Ramos (cell line): Measurements from ENCODE around the gene DPH5.
"Not testable (repeated sequence)": the region's sequence is repeated elsewhere in the genome, so short reads cannot be mapped to it uniquely, and the experiment has no call there.

ENCODE experiments used
- in situ Hi-C: fragments of 300-500 bp; cut with MboI; formaldehyde crosslinking; loops from one replicate; pipeline ENCODE4 v1.14.3; 2022; ENCODE audit warnings: low sequenced_read_pairs; ENCODE audit not compliant: unreplicated experiment

DPH5 gene, protein sequence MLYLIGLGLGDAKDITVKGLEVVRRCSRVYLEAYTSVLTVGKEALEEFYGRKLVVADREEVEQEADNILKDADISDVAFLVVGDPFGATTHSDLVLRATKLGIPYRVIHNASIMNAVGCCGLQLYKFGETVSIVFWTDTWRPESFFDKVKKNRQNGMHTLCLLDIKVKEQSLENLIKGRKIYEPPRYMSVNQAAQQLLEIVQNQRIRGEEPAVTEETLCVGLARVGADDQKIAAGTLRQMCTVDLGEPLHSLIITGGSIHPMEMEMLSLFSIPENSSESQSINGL

DNA sequence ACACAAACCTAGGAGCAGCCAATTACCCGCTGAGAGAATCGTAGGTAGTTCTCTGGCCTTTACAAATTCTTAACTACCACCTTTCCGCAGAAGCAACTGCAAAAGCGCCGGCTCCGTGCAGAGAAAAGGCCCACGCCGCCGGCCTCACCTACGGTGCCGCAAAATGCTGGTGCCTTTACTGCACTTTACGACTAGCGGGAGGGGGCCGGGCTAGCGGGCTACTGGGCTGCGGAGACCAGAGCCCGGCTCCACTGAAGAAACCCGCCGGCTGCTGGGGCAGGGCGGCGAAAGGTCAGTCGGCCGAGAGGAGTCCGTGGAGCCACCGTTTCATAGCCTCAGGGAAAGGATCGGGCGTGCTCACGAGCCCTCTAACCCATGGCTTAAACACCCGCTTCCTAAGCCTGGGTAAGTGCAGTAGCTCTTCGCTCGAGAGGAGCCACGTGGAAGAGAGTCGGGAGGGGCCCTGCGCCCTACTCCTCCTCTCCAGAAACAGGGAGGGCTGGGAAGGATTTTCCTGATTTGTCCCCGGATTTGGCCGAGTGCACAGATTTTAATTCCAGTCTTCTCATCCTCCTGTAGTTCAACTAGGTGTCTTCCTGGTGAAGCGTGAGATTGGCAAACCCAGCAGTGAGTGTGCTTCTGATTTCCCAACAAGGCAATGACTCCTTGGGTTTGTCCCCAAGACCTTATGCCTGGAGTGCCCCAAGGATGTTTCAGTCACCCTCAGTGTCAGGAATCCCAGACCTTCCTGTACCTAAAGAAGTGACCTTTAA lies at the start of gene DPH5:
Gene DPH5 (minus strand): TSS at position 128 of the 773 bp plus-strand sequence. CDS start 341 bp downstream, outside the sequence.
- in situ Hi-C loops: no loop called here

DNA sequence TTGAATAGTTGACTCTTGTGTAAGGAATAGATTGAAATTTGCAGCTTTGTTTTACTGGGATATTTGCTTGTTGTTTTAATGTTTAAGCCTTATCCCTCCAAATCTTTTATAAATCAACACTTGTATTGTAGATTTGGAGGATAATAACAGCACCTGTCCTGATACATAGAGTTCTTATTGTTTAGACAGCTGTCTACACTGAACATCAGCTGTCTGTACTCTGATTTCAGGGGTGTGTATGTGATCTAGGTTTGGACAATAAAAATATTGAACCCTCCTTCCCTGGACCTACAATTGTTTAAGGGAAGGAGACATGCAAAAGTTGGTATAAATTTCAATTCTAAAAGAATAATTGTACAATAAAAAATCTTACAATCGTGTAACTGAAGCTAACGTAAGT lies 48.3 kb upstream of the DPH5 start:
- in situ Hi-C loops: no loop called here

DNA sequence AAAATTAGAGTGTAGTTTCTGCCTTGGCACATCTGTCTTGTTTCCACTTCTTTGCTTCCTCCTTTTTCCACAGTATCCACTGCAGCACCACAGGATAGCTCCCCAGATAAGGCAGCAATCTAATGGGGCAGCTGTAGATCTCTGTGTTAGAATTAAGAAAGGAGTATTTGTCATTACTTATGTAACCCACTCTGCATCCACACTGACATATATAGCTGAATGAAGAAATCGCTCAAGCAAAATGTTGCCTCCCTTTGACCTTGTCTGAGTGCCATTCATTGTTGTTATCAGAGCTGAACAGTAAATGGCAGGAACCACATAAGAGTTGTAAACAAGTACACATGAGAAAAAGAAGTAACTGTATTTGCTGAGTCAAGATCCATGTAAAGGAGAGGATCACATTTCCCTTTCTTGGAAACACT lies 45.9 kb upstream of the DPH5 start:
- in situ Hi-C loops: no loop called here

DNA sequence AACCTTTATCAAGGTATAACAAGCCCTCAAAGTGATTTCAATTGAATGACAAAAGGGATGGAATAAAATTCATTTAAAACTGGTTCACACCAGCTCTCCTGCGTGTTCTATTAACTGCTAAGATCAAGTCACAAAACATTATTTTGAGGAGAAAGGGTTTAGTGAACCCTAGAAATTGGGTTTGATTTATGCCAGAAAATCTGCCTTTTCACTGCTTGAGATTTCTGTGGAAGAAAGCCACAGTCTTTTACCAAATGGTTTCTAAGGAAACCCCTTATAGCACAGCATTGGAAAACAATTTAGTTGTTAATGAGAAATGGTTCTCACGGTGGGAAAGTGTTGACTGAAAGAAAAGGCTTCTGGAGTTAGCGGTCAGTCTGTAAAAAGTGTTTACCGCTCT lies 43.6 kb upstream of the DPH5 start:
- in situ Hi-C loops: no loop called here

DNA sequence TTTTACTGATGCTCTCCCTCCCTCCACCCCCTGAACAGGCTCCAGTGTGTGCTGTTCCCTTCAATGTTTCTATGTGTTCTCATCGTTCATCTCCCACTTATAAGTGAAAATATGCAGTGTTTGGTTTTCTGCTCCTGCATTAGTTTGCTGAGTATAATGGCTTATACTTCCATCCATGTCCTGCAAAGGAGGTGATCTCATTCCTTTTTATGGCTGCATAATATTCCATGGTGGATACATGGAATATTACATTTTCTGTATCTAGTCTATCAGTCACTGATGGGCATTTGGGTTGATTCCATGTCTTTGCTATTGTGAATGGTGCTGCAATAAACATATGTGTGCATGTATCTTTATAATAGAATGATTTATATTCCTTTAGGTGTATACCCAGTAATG lies 41.4 kb upstream of the DPH5 start:
- in situ Hi-C loops: not testable (repeated sequence)

DNA sequence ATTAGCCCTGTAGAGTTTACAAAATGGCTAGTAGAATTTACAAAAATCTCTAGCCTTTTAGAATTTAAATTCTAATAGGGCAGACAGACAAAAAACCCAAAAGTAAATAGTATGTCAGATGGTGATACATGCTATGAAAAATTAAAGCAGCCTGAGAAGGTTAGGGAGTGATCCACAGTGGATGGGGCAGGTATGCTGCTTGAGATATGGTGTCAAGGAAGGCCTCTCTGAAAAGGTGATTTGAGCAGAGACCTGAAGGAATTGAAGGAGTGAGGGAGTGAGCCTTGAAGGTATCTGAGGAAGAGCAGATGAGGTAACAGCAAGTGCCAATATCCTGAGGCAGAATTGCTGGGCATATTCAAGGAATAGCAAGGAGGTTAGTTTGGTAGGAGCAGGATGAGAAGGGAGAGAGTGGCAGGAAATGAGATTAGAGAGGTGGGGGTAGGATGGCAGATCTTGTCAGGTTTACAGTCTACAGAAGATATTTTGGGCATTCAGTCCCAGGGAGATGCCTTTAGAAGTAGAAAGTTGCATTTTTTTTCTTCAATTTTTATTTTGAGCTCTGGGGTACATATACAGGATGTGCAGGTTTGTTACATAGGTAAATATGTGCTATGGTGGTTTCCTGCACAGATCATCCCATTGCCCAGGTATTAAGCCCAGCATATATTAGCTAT lies 40.8 kb upstream of the DPH5 start:
- in situ Hi-C loops: no loop called here

DNA sequence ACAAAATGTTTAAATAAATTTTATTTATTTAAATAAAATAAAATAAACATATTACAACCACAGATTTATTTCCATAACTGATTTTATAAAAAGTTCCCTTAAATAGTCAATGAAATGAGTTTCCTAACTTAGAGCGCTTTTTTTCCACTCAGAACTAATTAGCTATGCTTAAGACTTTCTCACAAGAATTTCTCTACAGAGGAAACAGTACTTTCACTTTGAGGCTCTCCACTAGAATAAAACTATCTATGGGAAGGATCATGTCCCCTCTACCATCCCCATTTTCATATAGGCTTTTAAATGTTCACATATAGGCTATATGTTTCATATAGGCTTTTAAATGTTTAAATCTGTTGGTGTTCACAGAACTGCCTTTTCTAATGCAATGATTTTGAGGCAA lies 40.0 kb upstream of the DPH5 start:
- in situ Hi-C loops: no loop called here

DNA sequence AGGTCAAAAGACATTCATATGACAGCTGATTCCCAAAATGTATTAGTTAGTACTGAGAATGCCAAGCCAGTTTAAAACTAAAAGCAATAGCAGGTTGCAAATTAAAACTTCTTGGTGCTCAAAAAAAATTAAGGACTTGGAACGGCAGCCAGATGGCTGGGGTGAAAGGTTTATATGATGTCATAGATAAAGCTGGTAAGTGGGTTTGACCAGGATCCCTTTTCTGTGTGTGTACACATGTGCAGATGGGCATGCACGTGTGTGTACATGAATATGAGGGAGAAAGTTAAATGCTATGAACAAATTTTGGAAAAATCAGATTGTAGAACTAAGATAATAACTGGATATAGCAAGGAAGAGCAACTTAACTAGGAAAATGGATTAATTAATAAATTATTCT lies 39.1 kb upstream of the DPH5 start:
- in situ Hi-C loops: no loop called here

DNA sequence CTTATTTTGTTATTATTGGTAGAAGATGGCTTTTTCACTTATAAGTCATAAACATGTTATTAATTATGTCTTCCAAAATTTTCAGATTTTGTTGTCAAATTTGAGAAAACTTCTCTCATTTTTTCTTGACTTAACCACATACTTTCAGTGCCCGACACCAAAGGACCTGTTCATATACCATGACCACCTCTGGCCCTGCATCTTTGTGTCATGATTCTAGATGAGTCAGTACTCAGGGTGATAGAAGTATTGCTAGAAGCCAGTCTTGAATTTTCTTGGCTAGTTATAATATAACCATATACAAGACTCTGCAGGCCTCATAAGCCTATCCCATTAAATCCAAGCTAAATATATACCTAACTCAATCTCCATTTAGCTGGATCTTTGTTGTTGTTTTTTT lies 35.4 kb upstream of the DPH5 start:
- in situ Hi-C loops: no loop called here

DNA sequence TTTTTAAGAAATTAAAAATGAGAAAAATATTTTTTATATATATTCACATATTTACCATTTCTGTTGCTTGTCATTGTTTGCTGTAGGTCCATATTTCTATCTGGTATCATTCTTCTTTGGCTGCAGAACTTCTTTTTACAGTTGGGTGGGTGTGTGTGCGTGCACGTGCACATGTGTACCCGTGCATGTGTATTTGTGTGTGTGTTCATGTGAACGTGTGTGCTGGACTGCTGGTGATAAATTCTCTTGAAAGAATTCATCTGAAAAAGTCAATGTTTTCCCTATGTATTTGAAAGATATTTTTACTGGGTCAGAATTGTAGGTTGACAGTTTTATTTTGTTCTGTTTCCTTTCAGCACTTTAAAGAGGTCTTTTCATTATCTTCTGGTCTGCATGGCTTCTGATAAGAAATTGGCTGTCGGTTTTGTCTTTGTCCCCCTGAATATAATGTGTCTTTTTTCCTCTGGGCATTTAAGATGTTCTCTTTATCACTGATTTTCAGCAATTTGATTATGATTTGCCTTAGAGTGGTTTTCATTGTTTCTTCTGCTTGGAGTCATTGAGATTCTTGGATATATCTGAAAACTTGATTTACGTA lies 34.5 kb upstream of the DPH5 start:
- in situ Hi-C loops: no loop called here

DNA sequence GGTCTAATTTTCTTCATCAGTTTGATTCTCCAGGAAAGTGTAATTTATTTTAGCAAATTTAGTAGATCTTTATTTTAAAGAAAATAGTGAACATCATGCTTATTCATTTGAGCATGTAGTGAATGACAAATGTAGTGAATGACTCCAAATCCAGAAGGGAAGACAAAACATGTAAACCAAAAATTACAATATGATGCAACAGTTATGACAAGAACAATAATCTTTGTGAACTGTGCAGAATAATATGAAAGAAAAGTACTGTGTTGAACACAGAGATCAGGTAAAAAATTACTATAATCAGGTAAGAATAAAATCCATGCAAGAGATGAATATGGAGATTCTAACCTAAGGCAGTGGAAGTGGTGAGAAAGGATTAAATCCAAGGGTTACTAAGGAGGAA lies 30.0 kb upstream of the DPH5 start:
- in situ Hi-C loops: no loop called here

DNA sequence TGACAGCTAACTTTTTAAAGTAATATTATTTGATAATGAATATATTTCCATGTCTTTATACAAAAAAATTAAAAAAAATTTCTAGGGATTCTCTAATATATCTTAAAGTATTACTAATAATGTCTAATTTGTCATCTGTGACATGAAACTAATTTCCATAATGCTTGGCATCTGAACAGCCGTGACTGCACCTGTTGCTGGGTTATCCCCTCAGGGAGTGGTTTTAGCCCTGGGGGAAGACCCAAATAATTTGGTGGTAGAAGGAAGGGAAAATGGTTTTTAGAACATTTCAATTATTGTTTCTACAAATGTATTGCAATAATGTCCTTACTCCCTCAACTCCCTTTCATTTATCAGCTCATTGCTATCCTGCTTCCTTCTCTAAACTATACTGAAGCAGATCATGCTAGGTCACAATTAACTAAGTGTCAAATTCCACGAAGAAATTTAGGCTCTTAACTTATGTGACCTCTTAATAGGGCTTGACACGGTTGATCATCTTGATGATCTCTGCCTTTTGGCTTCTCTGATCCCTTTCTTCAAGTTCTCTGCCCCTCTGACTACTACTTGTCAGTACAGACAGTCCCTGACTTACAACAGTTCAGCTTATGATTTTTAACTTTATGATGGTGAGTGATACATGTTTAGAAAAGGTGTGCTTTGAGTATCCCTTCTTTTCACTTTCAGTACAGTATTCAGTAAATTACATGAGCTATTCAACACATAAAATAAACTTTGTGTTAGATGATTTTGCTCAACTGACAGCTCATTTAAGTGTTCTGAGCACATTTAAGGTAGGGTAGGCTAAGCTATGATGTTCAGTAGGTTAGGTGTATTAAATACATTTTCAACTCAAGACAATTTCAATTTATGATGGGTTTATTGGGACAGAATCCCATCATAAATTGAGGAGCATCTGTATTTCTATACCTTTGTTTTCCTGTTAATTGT lies 26.4 kb upstream of the DPH5 start:
- in situ Hi-C loops: no loop called here

DNA sequence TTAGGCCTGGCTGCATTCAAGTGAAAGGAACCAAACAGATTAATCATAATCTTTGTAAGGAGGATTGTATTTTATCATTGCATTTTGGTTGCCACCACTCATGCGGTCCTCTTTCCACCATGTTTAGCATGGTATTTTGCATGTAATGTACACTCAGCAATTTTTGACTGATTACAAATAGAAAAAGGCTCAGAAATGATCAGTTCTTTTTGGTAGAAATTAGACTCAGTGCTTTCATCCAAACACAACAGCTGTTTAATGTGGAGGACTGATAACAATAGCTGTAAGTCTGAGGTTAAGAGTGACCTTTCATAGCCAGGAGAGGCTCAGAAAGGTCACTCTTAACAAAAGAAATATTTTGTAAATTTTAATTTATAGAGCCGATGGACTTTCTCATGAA lies 25.3 kb upstream of the DPH5 start:
- in situ Hi-C loops: no loop called here

DNA sequence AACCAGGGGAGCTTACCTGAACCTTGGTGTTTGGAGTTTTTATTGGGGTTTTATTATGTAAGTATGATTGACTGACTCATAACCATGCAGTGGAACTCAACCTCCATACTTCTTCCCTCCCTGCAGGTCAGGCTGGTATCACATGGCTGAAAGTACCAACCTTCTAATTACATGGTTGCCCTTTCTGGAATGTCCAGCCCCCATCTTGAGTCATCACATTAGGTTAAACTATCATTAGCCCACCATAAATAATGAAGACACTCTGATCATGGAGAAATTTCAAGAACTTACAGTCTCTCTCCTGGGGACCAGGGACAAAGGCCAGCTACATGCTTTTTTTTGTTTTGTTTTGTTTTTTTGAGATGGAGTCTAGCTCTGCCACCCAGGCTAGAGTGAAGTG lies 19.2 kb upstream of the DPH5 start:
- in situ Hi-C loops: no loop called here

DNA sequence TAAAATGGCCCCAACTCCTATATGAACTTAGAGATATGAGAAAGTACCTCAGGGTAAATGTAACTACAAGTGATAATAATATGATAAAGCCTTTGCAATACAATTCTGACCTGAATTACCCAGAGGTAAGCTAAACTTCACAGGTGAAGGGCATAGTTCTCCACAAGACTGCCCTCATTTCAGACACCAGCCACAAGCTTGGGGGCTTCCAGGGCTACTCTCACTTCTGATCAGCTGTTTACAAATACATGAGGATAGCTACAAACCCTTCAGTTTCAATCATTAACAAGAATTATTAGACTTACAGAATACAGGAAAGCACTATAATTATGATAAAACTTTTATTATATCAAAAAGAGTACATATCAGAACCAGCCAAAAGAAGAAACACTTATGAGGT lies 18.7 kb upstream of the DPH5 start:
- in situ Hi-C loops: no loop called here

DNA sequence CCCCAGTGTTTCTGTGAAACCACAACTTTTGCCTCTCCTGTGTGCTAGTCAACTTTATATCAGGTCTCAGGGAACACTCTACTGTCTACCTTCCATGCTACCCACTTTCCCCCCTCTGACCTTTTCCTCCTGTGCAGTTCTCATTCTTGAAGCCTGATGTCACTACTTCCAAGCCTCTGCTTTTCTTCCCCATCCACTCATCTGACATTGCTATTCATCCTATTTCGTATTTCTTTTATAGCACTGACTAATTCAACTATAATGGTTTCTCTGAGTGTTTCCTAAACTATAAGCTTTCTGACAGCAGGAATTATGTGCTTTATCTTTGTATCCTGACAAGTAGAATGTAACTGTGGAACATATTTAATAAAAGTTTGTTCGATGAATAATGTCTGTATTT lies 18.2 kb upstream of the DPH5 start:
- in situ Hi-C loops: no loop called here

DNA sequence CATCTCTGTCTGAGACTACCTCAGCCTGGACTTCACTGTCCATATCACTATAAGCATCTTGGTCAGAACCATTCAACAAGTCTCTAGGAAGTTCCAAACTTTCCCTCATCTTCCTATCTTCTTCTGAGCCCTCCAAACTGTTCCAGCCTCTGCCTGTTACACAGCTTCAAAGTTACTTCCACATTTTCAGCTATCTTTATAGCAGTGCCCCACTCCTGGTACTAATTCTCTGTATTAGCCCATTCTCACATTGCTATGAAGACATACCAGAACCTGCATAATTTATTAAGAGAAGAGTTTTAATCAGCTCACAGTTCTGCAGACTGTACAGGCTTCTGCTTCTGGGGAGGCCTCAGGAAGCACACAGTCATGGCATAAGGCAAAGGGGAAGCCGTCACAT lies 15.7 kb upstream of the DPH5 start:
- in situ Hi-C loops: no loop called here

DNA sequence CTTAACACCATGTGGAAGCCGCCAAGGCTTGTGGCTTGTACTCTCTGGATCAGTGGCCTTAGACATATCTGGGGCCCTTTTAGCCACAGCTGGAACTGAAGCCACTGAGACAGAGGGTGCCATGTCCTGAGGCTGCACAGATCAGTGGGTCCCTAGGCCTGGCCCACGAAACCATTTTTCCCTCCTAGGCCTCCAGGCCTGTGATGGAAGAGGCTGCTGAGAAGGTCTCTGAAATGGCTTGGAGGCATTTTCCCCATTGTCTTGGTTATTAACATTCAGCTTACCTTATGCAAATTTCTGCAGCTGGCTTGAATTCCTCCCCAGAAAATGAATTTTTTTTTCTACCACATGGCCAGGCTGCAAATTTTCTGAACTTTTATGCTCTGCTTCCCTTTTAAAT lies 15.1 kb upstream of the DPH5 start:
- in situ Hi-C loops: no loop called here

DNA sequence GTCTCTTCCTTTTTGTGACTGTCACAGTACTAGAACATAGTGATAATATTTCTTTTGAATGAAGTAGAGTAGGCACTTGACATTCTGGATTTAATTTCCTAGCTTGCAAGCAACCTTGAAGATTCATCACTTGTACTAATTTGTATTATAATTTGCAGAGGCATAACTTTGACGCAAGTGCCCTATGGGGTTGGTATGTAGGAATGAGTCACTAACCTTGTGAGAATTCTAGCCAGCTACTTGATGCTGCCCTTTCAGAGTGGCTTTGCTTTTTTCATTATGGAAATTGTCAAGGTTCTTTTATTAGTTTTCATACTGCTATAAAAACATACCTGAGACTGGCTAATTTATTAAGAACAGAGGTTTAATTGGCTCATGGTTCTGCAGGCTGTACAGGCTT lies 13.7 kb upstream of the DPH5 start:
- in situ Hi-C loops: no loop called here

DNA sequence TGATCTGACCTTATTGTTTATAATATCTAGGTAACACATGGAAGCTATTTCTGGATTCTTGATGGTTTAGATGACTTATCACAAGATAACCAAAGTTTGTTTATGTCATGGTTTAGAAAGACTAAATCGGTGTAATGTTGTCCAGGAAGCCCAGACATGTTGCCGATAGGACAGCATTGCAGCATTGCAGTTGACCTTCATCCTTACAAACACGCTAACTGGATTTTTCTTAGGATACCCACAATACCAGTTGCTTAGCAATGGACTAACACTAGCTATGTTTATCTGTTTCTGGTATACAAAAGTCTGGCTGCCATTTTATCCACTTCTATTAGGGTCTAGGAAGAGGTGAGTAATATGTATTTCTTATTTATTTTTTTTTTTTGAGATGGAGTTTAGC lies 11.7 kb upstream of the DPH5 start:
- in situ Hi-C loops: no loop called here
